ENCODE results near the gene GTF3C2. TPM values are rescaled to one million over a fixed set of nuclear protein-coding genes. Genes with fewer than 3 reads are reported as not detected.

The GTF3C2 gene
- total and polyA plus RNA-seq, 2 of the 13 experiments (the other 11 are each of a cell fraction or from before 2014, with no cell fraction given) = 77.5 to 130 TPM

GRCh38 chr2:27370816-27371620 is 14.5 kb upstream of the GTF3C2 start (continued):
- peak; percentile 64 for TF ChIP-seq ZNF687 (CRISPR knock-in tag; IDR thresholded peaks at IDR 0.05)
- no peak for TF ChIP-seq ZNF567 (CRISPR knock-in tag; IDR thresholded peaks at IDR 0.05; ENCODE audit: borderline replicate concordance)
- TF ChIP-seq ZNF446 (CRISPR knock-in tag; IDR thresholded peaks at IDR 0.05) = no peak
- TF ChIP-seq ZNF563 (CRISPR knock-in tag; IDR thresholded peaks at IDR 0.05) = no peak; the same call in 1 of the 2 replicates
- TF ChIP-seq HNF1A (IDR thresholded peaks at IDR 0.05; ENCODE audit: low read depth) = no peak
- no peak for TF ChIP-seq HNF1A (CRISPR knock-in tag; IDR thresholded peaks at IDR 0.05; ENCODE audit: borderline replicate concordance)
- TF ChIP-seq ZNF646 (CRISPR knock-in tag; IDR thresholded peaks at IDR 0.05) = no peak
- no peak for TF ChIP-seq DMTF1 (CRISPR knock-in tag; IDR thresholded peaks at IDR 0.05)
- no peak for TF ChIP-seq AKAP8 (CRISPR knock-in tag; IDR thresholded peaks at IDR 0.05)
- TF ChIP-seq NAIF1 (CRISPR knock-in tag; IDR thresholded peaks at IDR 0.05; ENCODE audit: borderline replicate concordance) = no peak
